DOHH2 (cell line): ENCODE measurements around the gene SPTBN1.
A peak's percentile ranks its signal among the peaks of the same experiment; 100 is the strongest.

ENCODE experiments used
- EZH2phosphoT487 ChIP-seq: fragments of 200-600 bp; sonication (generic); IDR thresholded peaks from 2 replicates; pipeline ENCODE4 v1.6.1; 2017; ENCODE audit warnings: borderline replicate concordance, mild to moderate bottlenecking, antibody characterized with exemption, low read length, moderate library complexity, mixed read lengths
- TF ChIP-seq, protein P1 (sequence below): fragments of 200-600 bp; sonication (generic); IDR thresholded peaks from one replicate; pipeline ENCODE4 v1.5.1; 2014; ENCODE audit warnings: antibody characterized with exemption, mild to moderate bottlenecking, low read depth, low read length; ENCODE audit not compliant: poor library complexity, severe bottlenecking

DNA sequence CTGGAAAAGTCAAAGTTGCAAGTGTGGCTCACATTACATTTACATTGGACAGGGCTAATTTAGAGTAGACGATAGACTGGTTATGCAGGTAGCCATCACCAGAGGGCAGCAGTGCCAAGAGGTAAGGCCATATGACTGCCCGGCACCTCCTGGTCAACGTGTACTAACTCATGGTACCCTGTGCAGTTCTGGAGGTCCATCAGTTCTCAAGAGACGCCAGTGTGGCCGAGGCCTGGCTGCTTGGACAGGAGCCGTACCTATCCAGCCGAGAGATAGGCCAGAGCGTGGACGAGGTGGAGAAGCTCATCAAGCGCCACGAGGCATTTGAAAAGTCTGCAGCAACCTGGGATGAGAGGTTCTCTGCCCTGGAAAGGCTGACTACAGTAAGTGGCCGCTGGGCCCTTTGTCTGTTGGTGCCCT is 201.5 kb downstream of the SPTBN1 start:
- TF ChIP-seq, protein P1, sequence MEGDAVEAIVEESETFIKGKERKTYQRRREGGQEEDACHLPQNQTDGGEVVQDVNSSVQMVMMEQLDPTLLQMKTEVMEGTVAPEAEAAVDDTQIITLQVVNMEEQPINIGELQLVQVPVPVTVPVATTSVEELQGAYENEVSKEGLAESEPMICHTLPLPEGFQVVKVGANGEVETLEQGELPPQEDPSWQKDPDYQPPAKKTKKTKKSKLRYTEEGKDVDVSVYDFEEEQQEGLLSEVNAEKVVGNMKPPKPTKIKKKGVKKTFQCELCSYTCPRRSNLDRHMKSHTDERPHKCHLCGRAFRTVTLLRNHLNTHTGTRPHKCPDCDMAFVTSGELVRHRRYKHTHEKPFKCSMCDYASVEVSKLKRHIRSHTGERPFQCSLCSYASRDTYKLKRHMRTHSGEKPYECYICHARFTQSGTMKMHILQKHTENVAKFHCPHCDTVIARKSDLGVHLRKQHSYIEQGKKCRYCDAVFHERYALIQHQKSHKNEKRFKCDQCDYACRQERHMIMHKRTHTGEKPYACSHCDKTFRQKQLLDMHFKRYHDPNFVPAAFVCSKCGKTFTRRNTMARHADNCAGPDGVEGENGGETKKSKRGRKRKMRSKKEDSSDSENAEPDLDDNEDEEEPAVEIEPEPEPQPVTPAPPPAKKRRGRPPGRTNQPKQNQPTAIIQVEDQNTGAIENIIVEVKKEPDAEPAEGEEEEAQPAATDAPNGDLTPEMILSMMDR, result peak; percentile 80
- TF ChIP-seq EZH2phosphoT487, result no peak
